ENCODE measurements around the gene TLL2.

- TF ChIP-seq CTCF (IDR thresholded peaks at IDR 0.05; ENCODE audit: low read length), result no peak
- TF ChIP-seq EZH2 (optimal IDR thresholded peaks at IDR 0.05; ENCODE audit: low read depth, low read length), result no peak
Measured at GRCh38 chr10:96560489-96560888, 46.8 kb upstream of the TLL2 start.
